ENCODE data around the gene SFTPA2.
"Not testable (repeated sequence)": the region's sequence is repeated elsewhere in the genome, so short reads cannot be mapped to it uniquely, and the experiment has no call there.

Gene SFTPA2

DNA sequence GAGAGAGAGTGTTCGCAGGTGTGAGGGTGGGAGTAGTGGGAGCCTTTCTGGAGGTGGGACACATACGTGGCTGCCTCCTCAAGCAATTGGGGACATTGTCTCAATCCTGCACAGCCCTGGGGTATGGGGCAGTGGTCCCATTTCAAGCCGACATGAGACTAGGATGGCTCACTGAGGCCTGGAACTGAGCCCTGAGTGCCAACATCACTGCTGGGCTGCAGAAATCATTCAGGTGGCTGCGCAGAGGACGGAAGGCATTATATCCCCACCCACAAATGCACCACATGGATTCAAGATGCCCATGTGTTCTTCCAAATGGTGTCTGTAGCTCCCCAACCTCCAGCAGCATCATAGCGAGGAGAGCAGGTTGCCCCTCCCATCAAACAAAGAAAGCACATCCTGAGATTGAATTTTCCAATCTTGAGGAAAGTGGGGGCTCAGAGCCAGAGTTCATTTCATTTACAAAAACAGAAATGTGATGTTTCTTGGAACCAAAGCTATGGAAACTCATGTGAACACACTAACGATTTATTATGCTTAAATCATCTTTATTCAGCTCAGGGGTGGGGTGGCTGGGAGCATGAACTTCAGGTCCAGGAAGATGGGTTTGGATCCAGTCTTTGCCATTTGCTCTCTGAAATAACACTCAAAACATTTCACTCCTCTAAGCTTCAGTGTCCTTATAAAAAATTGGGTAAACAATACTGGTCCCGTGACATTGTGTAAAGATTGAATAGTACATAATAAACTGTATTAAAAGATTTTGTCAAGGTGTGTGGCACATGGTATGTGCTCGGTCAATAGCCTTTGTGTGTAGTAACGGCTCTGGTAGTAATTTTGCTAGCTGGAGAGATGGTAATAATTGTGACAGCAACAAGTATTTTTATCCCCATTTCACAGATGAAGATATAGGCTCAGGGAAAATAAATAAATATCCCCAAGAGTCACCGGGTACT is 4.6 kb downstream of the SFTPA2 start:
- no peak for DNase-seq

DNA sequence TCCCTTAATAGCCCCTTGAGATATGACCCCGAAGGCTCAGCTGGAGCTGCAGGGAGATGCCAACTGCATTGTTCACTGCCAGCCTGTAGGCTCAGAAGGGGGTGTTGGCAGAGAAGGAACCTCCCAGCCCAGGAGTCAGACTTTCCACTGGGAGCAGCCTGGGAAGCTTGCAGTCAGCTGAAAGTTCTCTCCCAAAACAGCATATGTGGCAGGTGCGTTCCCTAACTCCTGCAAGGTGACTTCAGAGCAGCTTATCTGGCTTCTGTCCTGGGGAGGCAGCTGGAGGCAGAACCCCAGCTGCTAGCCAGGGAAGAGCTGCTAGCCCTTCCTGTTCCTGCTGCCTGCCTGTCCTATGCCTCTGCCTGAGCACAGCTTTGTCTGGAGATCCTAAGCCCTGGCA is 8.1 kb downstream of the SFTPA2 start:
- no peak for DNase-seq

DNA sequence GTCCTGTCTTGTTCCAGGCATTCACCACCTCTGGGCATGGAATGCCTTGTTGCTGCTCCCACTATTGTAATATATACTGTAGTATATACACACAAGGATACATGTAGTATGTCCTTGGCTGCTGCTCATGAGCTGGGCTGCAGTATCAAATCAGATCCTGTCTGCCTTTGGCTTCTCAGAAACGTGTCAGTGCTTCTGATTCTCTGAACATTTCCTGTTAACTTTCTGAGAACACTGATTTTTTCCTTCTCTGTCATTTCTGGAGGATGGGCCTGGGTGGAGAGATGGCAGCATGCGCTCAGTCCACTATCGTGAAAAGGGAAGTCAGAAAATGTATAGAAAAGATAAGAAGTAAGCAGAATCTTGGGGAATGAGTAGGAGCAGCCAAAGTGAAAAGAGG is 12.2 kb downstream of the SFTPA2 start:
- no peak for DNase-seq

DNA sequence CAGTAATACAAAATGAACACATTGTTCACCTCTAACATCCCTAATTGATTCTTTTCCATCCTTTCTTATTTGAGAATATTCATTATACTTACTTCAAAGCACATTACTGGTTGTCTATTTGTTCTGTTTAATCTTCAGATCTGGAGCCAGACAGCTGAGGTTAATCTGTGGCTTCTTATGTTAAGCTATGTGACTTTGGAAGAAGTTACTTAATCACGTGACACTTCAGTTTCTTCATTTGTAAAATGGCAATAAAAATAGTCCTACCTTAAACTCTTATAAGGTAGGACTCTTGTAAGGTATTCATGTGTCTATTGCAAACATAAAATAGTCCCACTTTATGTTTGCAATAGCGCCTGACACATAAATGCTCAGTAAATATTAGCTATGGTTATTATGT is 13.1 kb downstream of the SFTPA2 start:
- DNase-seq: not testable (repeated sequence)

DNA sequence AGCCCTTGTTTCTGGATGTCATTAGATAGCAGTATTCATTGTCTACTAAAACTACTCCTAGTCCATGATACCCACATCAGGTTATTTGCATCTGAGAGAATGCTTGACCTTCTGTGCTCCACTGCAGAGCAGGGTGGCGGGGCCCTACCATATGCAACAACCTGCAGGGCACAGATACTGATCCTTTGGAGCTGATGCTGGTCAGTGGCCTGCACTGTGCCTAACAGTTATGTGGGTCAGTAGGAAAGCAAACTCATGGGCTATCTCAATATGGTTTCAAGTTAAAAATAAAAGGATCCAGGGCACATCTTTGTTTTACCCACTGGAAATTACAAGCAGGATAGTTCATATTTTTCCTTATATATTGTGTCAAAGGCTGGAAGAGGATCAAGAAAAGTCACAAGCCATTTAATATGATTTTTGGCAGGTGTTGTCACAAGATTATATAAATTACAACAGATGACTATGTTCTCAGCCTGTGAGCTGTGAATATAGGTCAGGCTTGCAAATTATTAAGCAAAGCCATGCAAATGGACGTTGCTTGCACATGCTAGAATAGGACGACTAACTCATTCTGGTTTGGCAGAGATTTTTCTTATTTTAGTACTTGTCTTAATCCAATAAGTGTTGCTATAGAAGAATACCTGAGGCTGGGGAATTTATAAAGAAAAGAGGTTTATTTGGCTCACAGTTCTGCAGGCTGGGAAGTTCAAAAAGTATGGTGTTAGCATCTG is 15.1 kb downstream of the SFTPA2 start:
- DNase-seq: not testable (repeated sequence)

DNA sequence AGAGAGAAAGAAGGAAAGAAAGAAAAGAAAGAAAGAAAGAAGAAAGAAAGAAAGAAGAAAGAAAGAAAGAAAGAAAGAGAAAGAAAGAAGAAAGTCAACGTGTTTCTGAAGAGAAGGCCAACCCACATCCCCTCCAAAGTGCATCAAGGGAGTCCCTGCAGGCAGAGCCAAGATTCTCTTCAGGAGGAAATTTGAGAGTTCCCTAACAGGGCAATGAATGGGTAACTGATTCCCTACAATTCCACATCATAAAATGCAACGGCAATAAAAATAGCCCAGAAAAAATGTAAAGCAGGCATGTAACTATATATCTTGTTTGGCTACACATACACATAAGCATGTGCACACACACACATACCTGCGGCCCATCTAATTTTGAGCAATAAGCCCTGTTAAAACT is 15.8 kb downstream of the SFTPA2 start:
- DNase-seq: not testable (repeated sequence)

DNA sequence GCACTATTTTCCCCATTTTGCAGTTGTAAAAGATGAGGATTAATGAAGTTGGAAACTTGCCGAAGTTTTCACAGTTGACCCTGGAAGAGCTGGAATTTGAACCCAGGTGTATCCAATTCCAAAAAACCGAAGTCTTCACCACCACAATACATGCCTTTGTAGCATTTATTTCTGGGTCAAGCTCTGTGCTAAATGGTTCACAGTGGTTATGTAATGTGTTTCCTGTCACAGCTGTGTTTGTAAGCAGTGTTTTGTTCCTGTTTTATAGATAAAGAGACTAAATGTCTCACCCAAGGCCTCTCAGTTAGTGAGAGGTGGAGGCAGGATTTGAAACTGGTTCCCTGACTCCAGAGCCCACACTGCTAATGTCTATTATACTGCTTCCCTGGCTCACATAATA is 17.6 kb downstream of the SFTPA2 start:
- no peak for DNase-seq

DNA sequence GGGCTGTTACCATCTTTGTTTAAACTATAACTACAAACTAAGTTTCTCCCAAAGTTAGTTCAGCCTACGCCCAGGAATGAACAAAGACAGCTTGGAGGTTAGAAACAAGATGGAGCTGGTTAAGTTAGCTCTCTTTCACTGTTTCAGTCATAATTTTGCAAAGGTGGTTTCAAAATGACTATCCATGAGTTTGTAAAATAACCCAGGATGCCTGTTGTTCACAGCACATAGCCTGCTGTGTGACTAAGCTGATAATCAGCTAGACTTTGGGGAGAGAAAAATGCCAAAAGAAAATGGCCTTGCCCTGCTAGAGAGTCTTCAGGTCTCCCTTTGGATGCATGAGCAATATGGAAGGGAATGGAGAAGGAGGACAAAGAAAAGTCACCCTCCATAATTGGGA is 19.3 kb downstream of the SFTPA2 start:
- not testable (repeated sequence) for DNase-seq

DNA sequence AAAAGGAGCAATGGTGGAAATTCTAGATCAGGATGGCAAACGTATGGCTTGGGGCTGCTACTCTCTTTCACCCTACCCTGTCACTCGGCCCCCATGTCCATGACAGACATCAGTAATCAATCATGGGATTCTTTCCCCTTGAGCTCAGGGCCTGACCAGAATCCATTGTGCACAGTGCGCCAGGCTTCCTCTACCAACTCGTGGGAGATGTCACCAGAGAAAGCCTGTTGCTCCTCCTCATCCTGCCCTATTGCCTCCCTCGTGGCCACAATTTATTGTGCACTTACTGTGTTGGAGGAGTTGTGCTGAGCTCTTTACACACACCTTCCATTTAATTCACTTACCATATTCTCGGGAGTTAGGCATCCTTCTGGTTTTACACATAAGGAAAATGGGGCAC is 21.9 kb downstream of the SFTPA2 start:
- DNase-seq: not testable (repeated sequence)

DNA sequence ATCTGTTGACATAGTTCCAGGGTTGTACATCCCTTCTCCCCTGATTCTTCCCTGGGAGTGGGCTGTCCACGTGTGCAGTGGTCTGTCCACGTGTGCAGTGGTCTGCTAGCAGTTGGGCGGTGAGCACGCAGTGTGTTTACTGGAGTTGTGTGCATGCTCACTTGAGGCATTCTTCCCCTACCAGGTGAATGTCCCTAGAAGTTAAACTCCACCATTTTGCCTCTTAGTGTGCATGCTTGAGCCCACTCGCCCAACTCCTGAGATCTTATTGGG is 26.4 kb downstream of the SFTPA2 start:
- not testable (repeated sequence) for DNase-seq

DNA sequence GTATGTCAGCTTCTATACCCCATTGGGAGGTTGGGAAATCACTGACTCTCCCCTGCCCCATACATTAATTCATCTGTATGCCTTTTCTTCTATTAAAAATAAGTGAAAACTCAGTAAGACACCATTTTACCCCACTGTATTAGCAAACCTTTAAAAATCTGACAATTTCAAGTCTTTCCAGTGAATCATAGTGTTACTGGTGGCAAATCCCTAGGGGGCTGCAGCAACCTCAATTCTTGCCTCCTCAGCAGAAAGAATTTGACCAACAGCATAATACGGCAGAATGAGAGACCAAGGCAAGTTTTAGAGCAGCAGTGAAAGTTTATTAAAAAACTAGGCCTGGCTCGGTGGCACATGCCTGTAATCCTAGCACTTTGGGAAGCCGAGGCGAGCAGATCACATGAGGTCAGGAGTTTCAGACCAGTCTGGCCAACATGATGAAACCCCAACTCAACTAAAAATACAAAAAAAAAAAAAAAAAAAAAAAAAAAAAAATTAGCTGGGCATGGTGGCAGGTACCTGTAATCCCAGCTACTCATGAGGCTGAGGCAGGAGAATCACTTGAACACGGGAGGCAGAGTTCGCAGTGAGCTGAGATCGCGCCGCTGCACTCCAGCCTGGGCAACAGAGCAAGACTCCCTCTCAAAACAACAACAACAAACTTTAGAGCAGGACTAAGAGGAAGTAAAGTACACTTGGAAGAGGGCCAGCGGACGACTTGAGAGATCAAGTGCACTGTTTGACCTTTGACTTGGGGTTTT is 26.9 kb downstream of the SFTPA2 start:
- DNase-seq: not testable (repeated sequence)

DNA sequence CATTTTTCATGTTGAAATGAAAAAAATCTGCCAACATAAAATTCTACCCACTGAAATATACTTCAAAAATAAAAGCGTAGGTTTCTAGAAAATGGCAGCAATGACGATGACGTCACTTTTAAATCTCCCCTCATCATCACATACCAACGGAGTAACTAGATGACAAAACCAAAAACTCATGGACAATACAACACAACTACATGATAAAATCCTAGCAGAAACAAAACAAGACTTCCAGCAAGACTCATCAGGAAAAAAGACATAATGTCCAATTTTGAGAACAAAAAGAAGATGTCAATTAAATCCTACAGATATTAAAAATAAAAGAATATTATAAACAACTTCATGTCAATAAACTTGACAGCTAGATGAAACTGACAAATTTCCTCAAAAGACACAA is 31.9 kb downstream of the SFTPA2 start:
- not testable (repeated sequence) for DNase-seq

DNA sequence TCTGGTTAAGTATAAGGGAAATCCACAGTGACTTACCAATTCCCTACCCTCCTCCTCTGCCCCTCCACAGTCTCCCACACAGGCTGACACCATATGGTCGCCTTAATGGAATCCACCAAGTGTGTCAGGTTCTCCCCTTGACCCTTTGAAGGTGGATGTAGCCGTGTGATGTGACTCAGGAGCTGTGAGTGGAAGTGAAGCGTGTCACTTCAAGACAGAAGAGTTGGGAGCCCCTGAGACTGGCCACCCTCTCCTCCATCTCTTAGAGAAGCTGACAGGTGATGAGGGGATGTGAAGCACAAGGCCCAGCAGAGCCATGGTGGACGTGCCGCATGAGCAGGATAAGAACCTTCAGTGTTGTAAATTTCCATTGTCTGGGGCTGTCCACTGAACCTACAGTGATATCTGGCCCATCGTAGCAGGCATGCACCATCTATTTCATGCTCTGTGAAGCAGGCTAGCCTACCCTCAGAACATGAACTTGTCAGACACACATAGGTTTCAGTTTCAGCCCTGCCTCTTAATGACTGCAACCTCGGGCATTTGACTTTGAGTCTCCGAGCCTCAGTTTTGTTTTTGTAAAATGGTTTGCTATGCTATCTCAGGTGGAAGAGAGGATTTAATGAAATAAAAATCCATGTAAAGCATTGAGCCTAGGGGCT is 35.0 kb downstream of the SFTPA2 start:
- not testable (repeated sequence) for DNase-seq

DNA sequence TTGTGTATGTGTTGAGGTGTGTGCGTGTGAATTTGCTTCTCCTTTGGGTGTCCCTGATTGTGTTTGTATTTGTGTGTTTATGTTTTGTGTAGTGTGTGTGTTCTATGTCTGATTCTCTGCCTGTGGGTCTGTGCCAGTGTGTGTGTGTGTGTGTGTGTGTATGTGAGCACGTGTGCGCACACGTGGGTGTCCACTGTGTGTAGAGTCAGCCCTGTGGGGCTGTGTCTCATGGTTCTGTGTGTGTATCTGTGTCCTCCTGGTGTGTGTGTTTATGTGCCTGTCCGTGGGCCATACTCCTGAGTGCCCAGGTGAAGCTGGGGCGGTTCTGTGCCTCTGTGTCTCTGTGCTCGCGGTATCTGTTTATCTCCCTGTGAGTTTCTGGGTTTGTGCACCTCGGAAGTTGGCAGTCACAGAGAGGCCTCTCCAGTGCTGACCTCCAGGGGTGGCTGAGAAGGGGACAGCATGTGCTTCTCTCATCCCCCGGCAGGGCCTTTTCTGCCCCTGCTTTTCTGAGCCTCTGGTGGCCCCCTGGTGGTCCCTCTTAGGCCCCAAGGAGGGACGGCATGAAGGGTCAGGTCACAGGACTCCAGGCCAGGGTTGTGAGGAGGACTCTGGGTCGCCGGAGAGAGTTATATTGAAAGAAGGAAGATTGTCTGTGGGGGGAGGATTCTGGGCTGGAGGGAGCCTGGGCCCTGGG is 36.9 kb downstream of the SFTPA2 start:
- not testable (repeated sequence) for DNase-seq

DNA sequence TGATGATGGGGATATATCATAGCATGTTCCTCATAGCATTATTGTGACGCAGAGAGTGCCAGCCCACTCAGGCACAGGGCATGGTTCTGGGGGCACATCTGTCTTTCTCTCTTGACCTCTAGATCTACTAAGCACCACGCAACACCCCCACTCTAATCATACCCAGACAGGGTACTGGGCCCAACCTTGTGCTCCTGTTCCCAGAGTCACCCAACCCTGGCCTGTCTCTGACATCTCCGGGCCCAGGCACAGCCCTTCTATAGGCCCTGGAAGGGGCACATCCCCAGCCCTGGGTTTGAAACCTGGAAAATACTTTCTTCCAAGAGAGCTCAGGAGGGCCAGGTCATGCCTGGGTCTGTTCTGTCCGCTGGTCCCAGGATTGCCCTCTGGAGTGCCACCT is 37.7 kb downstream of the SFTPA2 start:
- DNase-seq: not testable (repeated sequence)

DNA sequence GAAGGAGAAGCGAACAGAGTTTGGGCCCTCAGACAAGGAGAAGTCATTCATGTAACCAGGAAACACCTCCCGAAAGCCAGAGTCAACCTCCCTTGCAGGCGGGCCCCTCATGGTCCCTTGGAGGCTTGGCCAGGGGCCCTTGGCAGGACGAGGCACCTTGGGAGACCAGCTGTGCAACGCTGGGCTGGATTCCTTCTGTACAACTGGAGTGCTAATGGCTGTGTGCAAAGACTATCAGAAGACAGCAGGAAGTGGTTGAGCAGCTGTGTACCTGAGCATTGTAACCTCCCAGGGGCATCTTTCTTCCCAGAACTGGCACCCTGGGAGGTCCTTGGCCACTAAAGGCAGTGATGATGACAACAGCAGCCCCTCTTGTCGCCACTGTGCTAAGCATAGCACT is 38.5 kb downstream of the SFTPA2 start:
- not testable (repeated sequence) for DNase-seq

DNA sequence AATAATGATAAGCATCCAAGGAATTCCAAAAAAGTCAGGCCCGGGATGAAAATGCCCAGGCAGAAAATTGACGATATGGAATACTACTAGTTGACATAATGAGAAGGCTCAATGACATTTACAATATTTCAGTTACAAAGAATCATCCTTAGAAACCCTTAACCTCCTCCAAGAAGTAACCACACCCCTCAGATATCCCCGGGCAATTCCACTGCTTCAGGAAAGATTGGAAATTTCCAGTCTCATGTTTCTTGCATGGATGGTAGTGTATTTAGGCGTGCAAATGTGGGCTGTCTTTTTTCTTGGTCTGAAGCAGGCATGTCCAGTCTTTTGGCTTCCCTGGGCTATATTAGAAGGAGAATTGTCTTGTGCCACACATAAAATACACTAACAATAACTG is 42.6 kb downstream of the SFTPA2 start:
- not testable (repeated sequence) for DNase-seq

DNA sequence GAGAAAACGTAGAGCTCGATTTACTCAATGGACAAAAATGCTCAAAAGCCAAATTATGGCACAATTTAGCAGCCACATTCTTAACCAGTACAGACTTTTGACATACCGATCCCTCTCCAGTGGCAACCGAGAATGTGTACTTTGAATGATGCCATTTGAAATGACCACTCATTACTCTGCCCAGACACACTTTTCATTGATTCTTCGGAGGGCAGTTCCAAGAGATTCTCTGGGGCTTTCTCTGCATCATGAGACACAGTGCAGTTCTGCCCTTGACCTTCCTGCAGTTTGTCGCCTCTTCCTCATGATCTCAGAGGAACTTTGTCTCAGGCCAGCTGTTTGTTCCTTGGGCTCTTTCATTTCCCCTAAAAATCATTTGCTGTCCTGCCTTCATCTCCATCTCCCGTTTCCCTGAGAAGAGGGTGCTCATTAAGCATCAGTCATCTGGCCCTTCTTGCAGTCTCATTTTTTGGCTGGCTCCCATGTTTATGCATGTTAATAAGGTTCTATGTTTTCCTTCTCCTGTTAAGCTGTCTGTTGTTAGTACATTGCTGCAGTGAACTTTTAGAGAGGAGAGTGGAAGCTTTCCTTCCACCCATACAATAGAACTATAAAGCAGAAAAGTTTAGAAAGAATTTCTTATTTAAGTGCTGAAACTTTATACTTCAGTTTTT is 43.5 kb downstream of the SFTPA2 start:
- not testable (repeated sequence) for DNase-seq

DNA sequence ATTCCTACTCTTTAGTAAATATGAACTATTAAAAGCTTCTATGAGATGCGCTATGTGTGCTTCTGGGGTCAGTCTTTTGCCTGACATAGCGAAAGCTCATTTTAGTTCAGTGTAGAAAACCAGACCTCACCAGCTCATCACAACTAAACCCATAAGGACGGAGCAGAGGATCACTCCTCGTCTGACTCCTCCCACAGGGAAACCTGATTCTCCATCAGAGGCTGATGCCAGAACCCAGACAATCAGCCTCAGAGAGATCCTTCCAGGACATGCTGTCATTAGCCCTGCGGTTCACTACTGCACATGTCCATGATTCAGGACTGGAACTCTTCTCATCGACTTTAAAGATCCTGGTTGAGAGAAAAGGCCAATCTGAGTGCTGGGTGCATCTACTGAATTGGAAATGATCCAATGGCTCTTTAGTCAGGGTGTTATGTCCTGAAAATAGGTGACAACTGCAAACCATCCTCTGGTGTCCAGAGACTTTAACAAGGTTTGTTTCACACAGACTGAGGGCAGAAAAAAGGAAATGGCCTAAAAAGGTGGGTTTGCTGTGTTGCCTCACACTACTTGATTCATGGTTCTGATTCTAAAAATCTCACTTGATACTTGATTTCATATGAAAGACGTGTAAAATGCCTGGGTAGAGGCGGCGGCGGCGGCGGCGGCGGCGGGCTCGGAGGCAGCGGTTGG is 48.2 kb downstream of the SFTPA2 start, which contains the start of gene EIF5AL1:
EIF5AL1 (plus strand) TSS at position 643 of the 693 bp plus-strand sequence. CDS start 117 bp downstream, outside the sequence.
- not testable (repeated sequence) for DNase-seq

DNA sequence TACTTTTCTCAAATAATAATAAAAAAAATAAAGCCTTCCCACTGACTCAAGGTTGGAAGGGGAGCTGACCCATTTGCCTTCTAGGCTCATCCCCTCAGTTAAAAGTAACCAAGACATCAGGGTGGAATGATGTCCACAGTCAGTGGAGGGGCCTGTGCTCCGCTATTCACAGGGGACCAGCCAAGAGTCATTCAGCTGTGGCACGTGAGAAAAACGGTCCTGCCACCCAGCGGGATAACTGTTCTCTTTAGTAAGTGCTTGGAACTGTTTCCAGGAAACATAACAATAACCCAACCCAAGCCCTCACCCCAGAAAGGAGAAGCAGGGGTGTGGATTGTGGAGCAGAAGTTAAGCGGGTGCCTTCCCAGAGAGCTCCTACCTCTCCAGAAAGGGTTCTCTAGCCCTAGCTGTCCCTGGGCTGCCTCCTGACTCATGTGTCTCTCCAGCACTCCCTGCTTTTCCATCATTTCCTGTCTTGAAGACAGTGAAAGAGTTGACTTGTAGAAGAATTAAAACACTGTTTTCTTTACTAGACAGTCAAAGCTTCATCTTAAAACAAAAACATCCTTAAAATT is 50.2 kb downstream of the SFTPA2 start:
- DNase-seq: not testable (repeated sequence)

All from NCI-H1105 (cell line).